Naive thymus-derived CD4-positive, alpha-beta T cell (primary cell): ENCODE measurements around the gene SYNE4. TPM values are rescaled to one million over a fixed set of nuclear protein-coding genes. Genes with fewer than 3 reads are reported as not detected.

ENCODE experiments used
- ATAC-seq: fragments of 150-1000 bp; cut with Tn5 transposase; 2 replicates; pipeline ENCODE4 v1.10.0; 2021; ENCODE audit warnings: mild to moderate bottlenecking, moderate library complexity
- CTCF ChIA-PET: fragments of 350-600 bp; sonication (Branson Sonifier 250); formaldehyde crosslinking; loops from one replicate; lab custom pipeline; 2021; ENCODE audit warnings: antibody characterized with exemption; lab: Charles Lee
- POLR2A ChIA-PET: fragments of 350-600 bp; sonication (Branson Sonifier 250); formaldehyde crosslinking; loops from one replicate; lab custom pipeline; 2021; ENCODE audit warnings: antibody characterized with exemption, inconsistent platforms; lab: Charles Lee
- DNase-seq, 9 donors: peaks; one replicate each; pipeline versions ENCODE4 v3.0.0 to v3.0.0-alpha.2; 2020 to 2022; ENCODE audit warnings: mixed read lengths in 1 of 9
- H3K27ac ChIP-seq: one replicate; pipeline ENCODE4 v1.7.0; 2013; ENCODE audit warnings: mild to moderate bottlenecking, low read depth, low read length, moderate library complexity
- H3K27me3 ChIP-seq, 2 donors: one replicate each; pipeline ENCODE4 v1.7.0; 2013; ENCODE audit warnings: low read length in 2 of 2, mild to moderate bottlenecking in 2 of 2, moderate library complexity in 2 of 2; ENCODE audit not compliant: control insufficient read depth in 2 of 2, insufficient read depth in 2 of 2
- H3K36me3 ChIP-seq, 3 experiments: 1 replicate in 2 of 3; 2 replicates in 1 of 3; pipeline ENCODE4 v1.7.0; 2013; ENCODE audit warnings: low read length in 3 of 3, mild to moderate bottlenecking in 3 of 3, moderate library complexity in 1 of 3; ENCODE audit not compliant: insufficient read depth in 3 of 3, control insufficient read depth in 2 of 3
- H3K4me1 ChIP-seq, 2 donors: one replicate each; pipeline ENCODE4 v1.7.0; 2013; ENCODE audit warnings: low read length in 2 of 2, mild to moderate bottlenecking in 2 of 2, moderate library complexity in 1 of 2; ENCODE audit not compliant: control insufficient read depth in 2 of 2, insufficient read depth in 2 of 2
- H3K4me3 ChIP-seq: 2 replicates; pipeline ENCODE4 v1.7.0; 2013; ENCODE audit warnings: mild to moderate bottlenecking, low read length
- H3K9me3 ChIP-seq, 3 experiments: 1 replicate in 2 of 3; 2 replicates in 1 of 3; pipeline ENCODE4 v1.7.0; 2013; ENCODE audit warnings: low read length in 3 of 3; ENCODE audit not compliant: control insufficient read depth in 2 of 3
- H3K27ac Mint-ChIP-seq, 9 donors: one replicate each; pipeline ENCODE4 v1.8.0; 2020 to 2022; ENCODE audit warnings: mixed read lengths in 9 of 9, mild to moderate bottlenecking in 8 of 9, moderate library complexity in 5 of 9, inconsistent platforms in 2 of 9
- H3K27me3 Mint-ChIP-seq, 5 donors: one replicate each; pipeline ENCODE4 v1.8.0; 2021 to 2022; ENCODE audit warnings: mixed read lengths in 5 of 5, mild to moderate bottlenecking in 1 of 5
- H3K36me3 Mint-ChIP-seq, 5 donors: one replicate each; pipeline ENCODE4 v1.8.0; 2020 to 2022; ENCODE audit warnings: mixed read lengths in 5 of 5, mild to moderate bottlenecking in 3 of 5, inconsistent platforms in 1 of 5
- H3K4me1 Mint-ChIP-seq, 7 donors: one replicate each; pipeline ENCODE4 v1.8.0; 2020 to 2022; ENCODE audit warnings: mixed read lengths in 7 of 7, mild to moderate bottlenecking in 3 of 7, inconsistent platforms in 1 of 7
- H3K4me3 Mint-ChIP-seq, 10 donors: one replicate each; pipeline ENCODE4 v1.8.0; 2020 to 2022; ENCODE audit warnings: mild to moderate bottlenecking in 10 of 10, mixed read lengths in 10 of 10, moderate library complexity in 6 of 10, inconsistent platforms in 2 of 10
- H3K9me3 Mint-ChIP-seq, 11 donors: one replicate each; pipeline ENCODE4 v1.8.0; 2020 to 2022; ENCODE audit warnings: mixed read lengths in 11 of 11, mild to moderate bottlenecking in 4 of 11, inconsistent platforms in 1 of 11, moderate library complexity in 1 of 11
- intact Hi-C, 2 donors: fragments of 100-400 bp; cut with micrococcal nuclease; formaldehyde crosslinking; loops; one replicate each; pipeline ENCODE4 v1.15.1; 2023
- polyA plus RNA-seq, 2 donors: library from polyadenylated mRNA; unstranded; fragments of 300-500 nt; fragmentation: Illumina TruSeq; gene quantifications; one replicate each; pipeline ENCODE4 v1.2.3, GENCODE V29; 2021
- total RNA-seq, 6 experiments: library from RNA in 5 of 6; stranded (reverse) in 5 of 6; gene quantifications; 1 replicate in 5 of 6; 2 replicates in 1 of 6; pipeline ENCODE4 v1.2.3 and lab custom pipeline; 2021 to 2026

Gene SYNE4
- total and polyA plus RNA-seq, 7 experiments from 2014 or later: 0.14 to 5.4 (median 3.4) TPM; not detected in 1

DNA sequence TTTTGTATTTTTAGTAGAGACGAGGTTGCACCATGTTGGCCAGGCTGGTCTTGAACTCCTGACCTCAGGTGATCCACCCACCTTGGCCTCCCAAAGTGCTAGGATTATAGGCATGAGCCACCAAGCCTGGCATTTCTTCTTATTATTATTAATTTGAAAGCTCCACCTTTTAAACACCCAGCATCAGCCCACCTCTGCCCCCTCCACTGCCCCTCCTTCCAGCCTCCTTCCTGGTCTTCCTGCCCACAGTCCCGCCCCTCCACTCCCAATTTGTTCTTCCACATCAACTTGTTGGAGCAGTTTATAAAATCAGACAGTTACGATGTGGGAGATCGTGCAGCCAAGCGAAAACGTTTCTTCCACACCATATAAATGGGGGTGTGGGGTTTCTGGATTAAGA is 31.9 kb upstream of the SYNE4 start:
- Histone ChIP-seq H3K4me3 (no peak overlapping the region), H3K27ac (no peak overlapping the region), H3K9me3 (no peaks in the 10 kb centered on the region), H3K4me1 (peaks cover 0 to 19% of the 10 kb centered on the region in 2 donors), H3K27me3 (no peaks in the 10 kb centered on the region), H3K36me3 (peaks cover 0 to 2% (median 0%) of the 10 kb centered on the region in 3 experiments)
- no peak for ATAC-seq
- Mint-ChIP-seq H3K4me1 (peaks cover 12 to 24% (median 18%) of the 10 kb centered on the region in 7 donors), H3K4me3 (no peak overlapping the region), H3K36me3 (peaks cover 0 to 13% (median 9%) of the 10 kb centered on the region in 5 donors), H3K27ac (no peak overlapping the region), H3K9me3 (no peaks in the 10 kb centered on the region), H3K27me3 (no peaks in the 10 kb centered on the region)
- intact Hi-C loops: no loop called here
- ChIA-PET POLR2A (no interaction called here), CTCF (no interaction called here)
- DNase-seq: no peak

DNA sequence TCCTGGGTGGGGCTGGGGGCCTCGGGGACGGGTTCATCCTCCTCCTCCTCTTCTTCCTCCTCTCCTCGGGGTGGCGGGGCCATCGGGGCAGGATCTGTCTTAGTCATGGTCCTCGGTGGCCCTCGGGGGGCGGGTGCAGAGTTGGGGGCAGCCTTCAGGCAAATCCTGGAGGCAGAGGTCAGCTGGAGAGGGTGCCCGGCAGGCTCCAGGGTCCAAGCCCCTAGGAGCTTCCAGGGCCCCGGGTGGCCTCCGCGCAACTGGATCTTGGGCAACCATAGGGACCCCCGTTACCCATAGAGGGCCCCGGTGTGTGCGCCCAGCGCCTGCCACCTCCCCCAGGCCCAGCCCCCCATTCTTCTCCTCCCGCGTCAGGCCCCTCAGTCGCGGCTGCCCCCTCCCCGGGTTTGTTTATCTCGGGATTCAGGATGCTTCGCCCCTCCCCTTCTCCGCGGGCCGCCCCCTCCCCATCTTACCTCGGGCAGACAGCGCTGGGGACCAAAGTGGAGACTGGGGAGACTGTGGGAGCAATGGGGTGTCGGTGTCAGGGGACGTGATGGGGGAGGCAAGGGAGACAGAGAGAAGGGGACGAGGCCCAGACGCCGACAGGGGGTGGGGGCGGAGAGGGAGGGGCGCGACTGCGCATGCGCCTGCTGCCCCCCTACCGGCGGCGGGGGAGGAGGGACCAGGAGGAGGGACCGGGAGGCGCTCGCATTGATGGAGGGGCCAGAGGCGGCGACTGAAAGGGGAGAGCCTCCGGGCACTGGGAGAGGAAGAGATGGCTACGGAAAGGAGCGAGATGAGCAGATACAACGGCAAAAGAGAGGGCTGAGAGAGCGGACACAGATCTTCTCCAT is 23.9 kb upstream of the SYNE4 start, which contains the start of gene CLIP3:
TSS of gene CLIP3 (minus strand) at position 623 of the 854 bp plus-strand sequence. CDS start at position 107, 516 bp downstream.
- Mint-ChIP-seq H3K27ac (peak within 1 kb of the TSS in 3 of 9 donors; percentile 46 to 75 (median 61)), H3K9me3 (no peaks in the 10 kb centered on the region), H3K27me3 (peaks cover 0 to 4% (median 0%) of the 10 kb centered on the region in 5 donors), H3K4me1 (peaks cover 22 to 51% (median 40%) of the 10 kb centered on the region in 7 donors), H3K36me3 (peaks cover 0 to 27% (median 21%) of the 10 kb centered on the region in 5 donors), H3K4me3 (peak within 1 kb of the TSS; percentile 32 to 81 (median 70))
- no peaks in the 10 kb centered on the region for H3K9me3 ChIP-seq
- intact Hi-C loops: no loop called here
- H3K27me3 ChIP-seq: no peaks in the 10 kb centered on the region
- no peak within 1 kb of the TSS for H3K27ac ChIP-seq
- ChIA-PET CTCF (no interaction called here), POLR2A (no interaction called here)
- H3K36me3 ChIP-seq: peaks cover 0 to 4% (median 0%) of the 10 kb centered on the region in 3 experiments
- H3K4me1 ChIP-seq: peaks cover 4 to 22% of the 10 kb centered on the region in 2 donors
- peak within 1 kb of the TSS; percentile 20 for H3K4me3 ChIP-seq
- ATAC-seq (peak; percentile 47), DNase-seq (peak in 6 of 9 donors; percentile 20 to 58 (median 26))

DNA sequence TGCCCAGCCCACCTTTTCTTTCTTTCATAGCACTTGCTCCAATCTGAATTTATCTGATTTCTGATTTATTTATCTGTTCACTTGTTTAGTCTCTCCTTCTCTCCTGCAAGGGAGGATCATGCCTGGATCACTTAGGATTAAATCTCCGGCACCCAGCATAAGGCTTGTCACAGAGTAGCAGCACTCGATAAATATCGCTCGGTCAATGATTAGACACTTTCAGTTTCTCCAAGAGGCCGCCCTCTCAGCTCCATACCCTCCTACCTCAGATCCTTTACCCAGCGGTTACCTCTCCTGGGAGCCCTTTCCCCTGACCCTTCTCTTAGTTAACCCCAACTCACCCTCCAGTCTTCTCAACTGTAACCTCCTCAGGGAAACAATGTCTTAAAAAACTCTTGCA is 22.7 kb upstream of the SYNE4 start:
- H3K9me3 Mint-ChIP-seq: no peaks in the 10 kb centered on the region
- peaks cover 16 to 39% (median 31%) of the 10 kb centered on the region in 7 donors for H3K4me1 Mint-ChIP-seq
- peaks cover 0 to 30% (median 21%) of the 10 kb centered on the region in 5 donors for H3K36me3 Mint-ChIP-seq
- peaks cover 0 to 4% (median 0%) of the 10 kb centered on the region in 5 donors for H3K27me3 Mint-ChIP-seq
- peak overlapping the region in 1 of 9 donors; percentile 15 for H3K27ac Mint-ChIP-seq
- Histone ChIP-seq H3K9me3 (no peaks in the 10 kb centered on the region), H3K27me3 (no peaks in the 10 kb centered on the region), H3K4me3 (no peak overlapping the region), H3K36me3 (peaks cover 0 to 5% (median 0%) of the 10 kb centered on the region in 3 experiments), H3K4me1 (peaks cover 4 to 11% of the 10 kb centered on the region in 2 donors), H3K27ac (no peak overlapping the region)
- DNase-seq (no peak), ATAC-seq (no peak)
- intact Hi-C loops: no loop called here
- ChIA-PET CTCF (no interaction called here), POLR2A (no interaction called here)
- H3K4me3 Mint-ChIP-seq: peak overlapping the region in 2 of 10 donors; percentile 29 to 80

DNA sequence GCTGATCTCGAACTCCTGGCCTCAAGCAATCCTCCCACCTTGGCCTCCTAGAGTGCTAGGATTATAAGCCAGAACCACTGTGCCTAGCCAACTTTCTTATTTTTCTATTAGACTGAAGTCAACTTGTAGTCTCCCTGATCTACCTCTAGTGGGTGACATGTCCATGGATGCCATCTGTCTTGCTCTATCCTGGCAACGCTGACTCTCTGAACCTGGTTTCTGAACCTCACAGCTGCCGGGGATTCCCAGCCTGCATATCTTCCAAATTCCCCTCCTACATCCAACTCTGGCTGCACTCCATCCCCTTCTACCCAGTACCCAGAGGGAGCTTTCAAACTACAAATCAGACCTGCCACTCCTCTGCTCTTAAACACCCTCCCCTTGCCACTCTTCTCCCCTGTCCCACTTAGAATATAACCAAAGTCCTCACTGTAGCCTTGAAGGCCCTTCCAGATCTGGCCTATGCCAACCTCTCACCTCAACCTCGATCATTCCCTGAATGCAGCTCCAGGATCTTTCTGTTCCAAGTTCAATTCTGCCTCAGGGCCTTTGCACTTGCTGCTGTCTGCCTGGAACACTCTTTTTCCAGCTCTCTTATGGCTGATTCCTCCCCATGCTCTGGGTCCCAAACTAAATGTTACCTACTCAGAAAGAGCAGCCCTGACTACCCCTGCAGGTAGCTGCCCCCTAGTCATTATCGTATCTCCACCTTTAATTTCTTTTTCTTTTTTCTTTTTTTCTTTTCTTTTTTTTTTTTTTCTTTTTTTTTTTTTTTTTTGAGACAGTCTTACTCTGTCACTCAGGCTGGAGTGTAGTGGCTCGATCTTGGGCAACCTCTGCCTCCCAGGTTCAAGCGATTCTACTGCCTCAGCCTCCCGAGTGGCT is 21.9 kb upstream of the SYNE4 start:
- Histone ChIP-seq H3K4me3 (no peak overlapping the region), H3K27ac (no peak overlapping the region), H3K4me1 (peaks cover 4% of the 10 kb centered on the region in 2 donors), H3K9me3 (no peaks in the 10 kb centered on the region), H3K36me3 (peaks cover 0 to 8% (median 0%) of the 10 kb centered on the region in 3 experiments), H3K27me3 (no peaks in the 10 kb centered on the region)
- DNase-seq (no peak), ATAC-seq (no peak)
- Mint-ChIP-seq H3K4me3 (no peak overlapping the region), H3K27ac (peak overlapping the region in 1 of 9 donors; percentile 83), H3K4me1 (peaks cover 10 to 31% (median 24%) of the 10 kb centered on the region in 7 donors), H3K27me3 (peaks cover 0 to 4% (median 0%) of the 10 kb centered on the region in 5 donors), H3K36me3 (peaks cover 0 to 34% (median 21%) of the 10 kb centered on the region in 5 donors), H3K9me3 (no peaks in the 10 kb centered on the region)
- CTCF ChIA-PET: interaction anchor here (0.6 kb wide), 1 partner anchor 125 kb away, joined by 4 read pairs; no protein-coding TSS in a partner anchor
- intact Hi-C loops: no loop called here
- POLR2A ChIA-PET: no interaction called here

DNA sequence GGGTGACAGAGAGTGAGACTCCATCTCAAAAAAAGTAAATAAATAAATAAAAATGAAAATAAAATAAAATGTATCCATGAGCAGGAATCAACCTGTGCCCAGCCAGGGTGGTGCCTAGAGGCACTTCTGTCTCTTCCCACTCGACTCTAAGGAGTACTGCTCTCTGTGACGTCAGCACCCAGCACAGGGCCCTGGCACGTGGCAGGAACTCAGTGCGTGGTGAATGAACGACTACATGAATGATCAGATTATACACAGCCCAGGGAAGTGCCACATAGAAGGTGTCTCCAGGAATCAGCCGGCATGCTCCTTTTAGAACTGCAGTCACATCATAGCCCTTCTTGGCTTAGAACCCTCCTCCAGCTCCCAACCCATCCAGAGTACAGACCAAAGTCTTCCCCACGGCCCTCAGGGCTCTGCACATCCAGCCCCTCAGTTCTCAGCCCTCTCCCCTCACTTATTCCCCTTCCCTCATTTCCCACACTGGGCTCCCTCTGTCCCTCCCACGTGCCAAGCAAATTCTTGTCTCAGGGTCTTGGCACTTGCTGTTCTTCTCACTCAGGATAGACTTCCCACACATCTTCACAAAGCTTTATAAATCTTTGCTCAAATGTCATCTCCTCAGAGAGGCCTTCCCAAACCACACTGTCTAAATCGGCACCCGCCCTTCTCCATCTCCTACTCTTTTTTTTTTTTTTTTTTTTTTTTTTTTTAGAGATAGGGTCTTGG is 19.9 kb upstream of the SYNE4 start:
- intact Hi-C loops: no loop called here
- Histone ChIP-seq H3K9me3 (no peaks in the 10 kb centered on the region), H3K4me3 (no peak overlapping the region), H3K27me3 (no peaks in the 10 kb centered on the region), H3K36me3 (peaks cover 0 to 15% (median 0%) of the 10 kb centered on the region in 3 experiments), H3K27ac (no peak overlapping the region), H3K4me1 (peaks cover 0 to 4% of the 10 kb centered on the region in 2 donors)
- Mint-ChIP-seq H3K4me3 (no peak overlapping the region), H3K9me3 (no peaks in the 10 kb centered on the region), H3K27me3 (peaks cover 0 to 4% (median 0%) of the 10 kb centered on the region in 5 donors), H3K27ac (no peak overlapping the region), H3K36me3 (peaks cover 0 to 37% (median 19%) of the 10 kb centered on the region in 5 donors), H3K4me1 (peaks cover 0 to 15% (median 9%) of the 10 kb centered on the region in 7 donors)
- POLR2A ChIA-PET: interaction anchor here (0.6 to 0.7 kb wide), 2 partner anchors 598 to 752 kb away, joined by 3 to 4 read pairs; no protein-coding TSS in a partner anchor
- CTCF ChIA-PET: no interaction called here
- no peak for ATAC-seq
- DNase-seq: no peak
